Activated T-helper 1 cell treated with anti-CD3 and anti-CD28 coated beads, Interleukin-12 subunit alpha, Interleukin-12 subunit beta, Interleukin-2, Interleukin-4 antibody, amounts not matched to agents 30 ng/mL and 10 ng/mL and 1 ng/mL, durations not matched to agents 14 hours and 24 hours and 36 hours (primary cell): ENCODE data around the gene SLC17A5. TPM values are rescaled to one million over a fixed set of nuclear protein-coding genes. Genes with fewer than 3 reads are reported as not detected.
A peak's percentile ranks its signal among the peaks of the same experiment; 100 is the strongest.

Source experiments
- DNase-seq: peaks from one replicate; pipeline ENCODE4 v3.0.0; 2021; ENCODE audit warnings: low spot score
- H3K27ac Mint-ChIP-seq: one replicate; pipeline ENCODE4 v1.8.0; 2021; ENCODE audit warnings: mild to moderate bottlenecking, mixed read lengths
- H3K27me3 Mint-ChIP-seq: one replicate; pipeline ENCODE4 v1.8.0; 2022; ENCODE audit warnings: mild to moderate bottlenecking, moderate library complexity, mixed read lengths; ENCODE audit not compliant: insufficient read depth
- H3K36me3 Mint-ChIP-seq: one replicate; pipeline ENCODE4 v1.8.0; 2021; ENCODE audit warnings: low read depth, mixed read lengths
- H3K4me1 Mint-ChIP-seq: one replicate; pipeline ENCODE4 v1.8.0; 2021; ENCODE audit warnings: low read depth, mixed read lengths
- H3K4me3 Mint-ChIP-seq: one replicate; pipeline ENCODE4 v1.8.0; 2021; ENCODE audit warnings: mild to moderate bottlenecking, moderate library complexity, mixed read lengths
- H3K9me3 Mint-ChIP-seq: one replicate; pipeline ENCODE4 v1.8.0; 2021; ENCODE audit warnings: mixed read lengths
- intact Hi-C: fragments of 100-400 bp; cut with micrococcal nuclease; formaldehyde crosslinking; loops from one replicate; pipeline ENCODE4 v1.15.1; 2024
- total RNA-seq: library from RNA; stranded (reverse); gene quantifications from 2 replicates; pipeline ENCODE4 v1.2.3, GENCODE V29; 2022

SLC17A5 gene
- total RNA-seq, 1 donor from 2014 or later, result 4.5 TPM

- H3K27ac Mint-ChIP-seq, result no peak overlapping the region
- H3K36me3 Mint-ChIP-seq, result no peaks in the 10 kb centered on the region
- intact Hi-C loops, result no loop called here
- H3K27me3 Mint-ChIP-seq, result no peaks in the 10 kb centered on the region
- DNase-seq, result no peak
- H3K4me3 Mint-ChIP-seq, result no peak overlapping the region
- H3K9me3 Mint-ChIP-seq, result no peaks in the 10 kb centered on the region
- H3K4me1 Mint-ChIP-seq, result peaks cover 25% of the 10 kb centered on the region
These were observed 2.8 kb upstream of the SLC17A5 start for GRCh38 chr6:73656531-73657145.

- Mint-ChIP-seq H3K27ac (no peak overlapping the region), H3K36me3 (peaks cover 2% of the 10 kb centered on the region), H3K9me3 (no peaks in the 10 kb centered on the region), H3K4me1 (peaks cover 25% of the 10 kb centered on the region), H3K4me3 (peak overlapping the region; percentile 73), H3K27me3 (no peaks in the 10 kb centered on the region)
- DNase-seq, result no peak
- intact Hi-C loops, result loop anchor here (2.0 kb wide), 2 partner anchors 393 to 1035 kb away; partner anchors contain the start of gene KHDC1
These were observed 1.6 kb upstream of the SLC17A5 start for GRCh38 chr6:73655341-73655917.

GRCh38 chr6:73652637-73653570 is 888 bp downstream of the SLC17A5 start:
- Mint-ChIP-seq H3K27ac (peak overlapping the region; percentile 89), H3K4me1 (peaks cover 25% of the 10 kb centered on the region), H3K36me3 (peaks cover 7% of the 10 kb centered on the region), H3K27me3 (no peaks in the 10 kb centered on the region), H3K4me3 (peak overlapping the region; percentile 88), H3K9me3 (no peaks in the 10 kb centered on the region)
- intact Hi-C loops, result loop anchor here (1.0 to 5.0 kb wide), 3 partner anchors 192 to 346 kb away; partner anchors contain the start of gene MTO1
- DNase-seq, result peak; percentile 68

DNA sequence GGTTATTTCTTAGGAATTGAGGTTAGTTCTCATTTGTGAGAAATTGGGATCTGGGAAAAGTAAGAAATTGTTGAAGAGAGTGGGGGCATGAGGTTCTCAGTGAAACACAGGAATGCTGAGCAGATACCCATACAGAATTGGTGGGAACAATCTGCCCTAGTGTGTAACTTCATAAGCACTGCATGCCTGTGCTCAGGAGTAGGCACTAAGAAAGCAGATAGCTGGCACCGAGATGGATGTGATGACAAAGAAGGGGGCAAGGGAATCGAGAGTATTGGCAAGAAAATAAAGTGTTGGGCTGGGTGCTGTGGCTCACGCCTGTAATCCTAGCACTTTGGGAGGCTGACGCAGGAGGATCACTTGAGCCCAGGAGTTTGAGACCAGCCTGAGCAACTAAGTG is 4.0 kb downstream of the SLC17A5 start:
- Mint-ChIP-seq H3K9me3 (no peaks in the 10 kb centered on the region), H3K27ac (peak overlapping the region; percentile 40), H3K4me3 (no peak overlapping the region), H3K4me1 (peaks cover 24% of the 10 kb centered on the region), H3K36me3 (peaks cover 10% of the 10 kb centered on the region), H3K27me3 (no peaks in the 10 kb centered on the region)
- intact Hi-C loops, result loop anchor here (5.0 kb wide), 1 partner anchor 342 kb away; no protein-coding TSS in a partner anchor
- DNase-seq, result no peak

- Mint-ChIP-seq H3K9me3 (no peaks in the 10 kb centered on the region), H3K27me3 (no peaks in the 10 kb centered on the region), H3K27ac (no peak overlapping the region), H3K4me3 (no peak overlapping the region), H3K36me3 (peaks cover 10% of the 10 kb centered on the region), H3K4me1 (peaks cover 20% of the 10 kb centered on the region)
- intact Hi-C loops, result no loop called here
- no peak for DNase-seq
These were observed 5.6 kb downstream of the SLC17A5 start for GRCh38 chr6:73648166-73648565.

GRCh38 chr6:73644941-73645591 is 8.7 kb downstream of the SLC17A5 start:
- no peak for DNase-seq
- Mint-ChIP-seq H3K4me1 (peaks cover 12% of the 10 kb centered on the region), H3K27me3 (no peaks in the 10 kb centered on the region), H3K36me3 (peaks cover 12% of the 10 kb centered on the region), H3K9me3 (no peaks in the 10 kb centered on the region), H3K27ac (no peak overlapping the region), H3K4me3 (peak overlapping the region; percentile 78)
- intact Hi-C loops, result no loop called here

DNA sequence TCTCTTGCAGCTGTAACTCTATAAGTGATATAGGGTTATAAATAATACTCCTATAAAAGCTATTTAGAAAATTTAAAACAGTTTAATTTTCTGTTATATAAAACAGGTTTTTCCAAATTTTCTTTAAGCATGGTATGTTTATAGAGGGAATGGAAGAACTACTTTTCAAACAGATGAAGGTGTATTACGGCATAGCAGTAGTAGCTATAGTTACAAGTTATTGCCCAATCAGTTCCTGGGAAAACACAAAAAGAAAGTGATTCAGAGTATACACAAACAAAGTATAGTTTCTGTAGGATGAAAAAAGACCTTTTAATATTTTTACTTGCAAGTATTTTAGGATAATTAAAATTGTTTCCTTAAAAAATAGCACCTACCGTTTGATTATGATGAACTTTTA is 9.8 kb downstream of the SLC17A5 start:
- intact Hi-C loops, result no loop called here
- no peak for DNase-seq
- Mint-ChIP-seq H3K4me3 (no peak overlapping the region), H3K27ac (no peak overlapping the region), H3K4me1 (peaks cover 12% of the 10 kb centered on the region), H3K36me3 (peaks cover 13% of the 10 kb centered on the region), H3K9me3 (no peaks in the 10 kb centered on the region), H3K27me3 (no peaks in the 10 kb centered on the region)

GRCh38 chr6:73642530-73642929 is 11.3 kb downstream of the SLC17A5 start:
- H3K9me3 Mint-ChIP-seq, result no peaks in the 10 kb centered on the region
- no peak for DNase-seq
- no peak overlapping the region for H3K27ac Mint-ChIP-seq
- H3K27me3 Mint-ChIP-seq, result no peaks in the 10 kb centered on the region
- H3K36me3 Mint-ChIP-seq, result peaks cover 15% of the 10 kb centered on the region
- no peak overlapping the region for H3K4me3 Mint-ChIP-seq
- intact Hi-C loops, result no loop called here
- peaks cover 12% of the 10 kb centered on the region for H3K4me1 Mint-ChIP-seq

GRCh38 chr6:73640179-73640750 is 13.5 kb downstream of the SLC17A5 start:
- Mint-ChIP-seq H3K36me3 (peaks cover 14% of the 10 kb centered on the region), H3K4me1 (peaks cover 5% of the 10 kb centered on the region)
- intact Hi-C loops, result no loop called here

GRCh38 chr6:73639040-73639439 is 14.8 kb downstream of the SLC17A5 start:
- Mint-ChIP-seq H3K9me3 (no peaks in the 10 kb centered on the region), H3K36me3 (peaks cover 14% of the 10 kb centered on the region), H3K27me3 (no peaks in the 10 kb centered on the region), H3K4me1 (no peaks in the 10 kb centered on the region), H3K27ac (no peak overlapping the region), H3K4me3 (no peak overlapping the region)
- intact Hi-C loops, result no loop called here
- DNase-seq, result no peak

More at GRCh38 chr6:73640179-73640750, 13.5 kb downstream of the SLC17A5 start:
- H3K4me3 Mint-ChIP-seq, result no peak overlapping the region
- no peak overlapping the region for H3K27ac Mint-ChIP-seq
- H3K9me3 Mint-ChIP-seq, result no peaks in the 10 kb centered on the region
- H3K27me3 Mint-ChIP-seq, result no peaks in the 10 kb centered on the region
- no peak for DNase-seq

DNA sequence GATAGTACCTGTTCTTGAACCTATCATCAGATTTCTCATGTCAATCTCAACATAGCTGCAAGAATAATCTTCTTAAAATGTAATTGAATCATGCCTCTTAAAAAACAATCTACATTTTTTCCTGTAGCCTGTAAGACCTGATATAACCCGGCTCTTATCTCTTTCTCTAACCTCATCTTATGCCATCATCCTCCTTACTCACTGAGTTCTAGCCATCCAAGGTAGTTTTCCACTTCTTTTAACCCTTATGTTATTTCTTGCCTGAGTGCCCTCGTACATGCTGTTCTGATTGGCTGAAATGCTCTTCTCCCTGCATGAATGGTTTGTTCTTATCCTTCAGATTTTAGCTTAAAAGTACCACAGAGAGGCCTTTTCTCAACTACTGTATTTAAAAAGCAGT is 16.4 kb downstream of the SLC17A5 start:
- intact Hi-C loops, result no loop called here
- no peak overlapping the region for H3K4me3 Mint-ChIP-seq
- peaks cover 15% of the 10 kb centered on the region for H3K36me3 Mint-ChIP-seq
- no peaks in the 10 kb centered on the region for H3K27me3 Mint-ChIP-seq
- H3K27ac Mint-ChIP-seq, result no peak overlapping the region
- no peaks in the 10 kb centered on the region for H3K9me3 Mint-ChIP-seq
- DNase-seq, result no peak
- H3K4me1 Mint-ChIP-seq, result no peaks in the 10 kb centered on the region

DNA sequence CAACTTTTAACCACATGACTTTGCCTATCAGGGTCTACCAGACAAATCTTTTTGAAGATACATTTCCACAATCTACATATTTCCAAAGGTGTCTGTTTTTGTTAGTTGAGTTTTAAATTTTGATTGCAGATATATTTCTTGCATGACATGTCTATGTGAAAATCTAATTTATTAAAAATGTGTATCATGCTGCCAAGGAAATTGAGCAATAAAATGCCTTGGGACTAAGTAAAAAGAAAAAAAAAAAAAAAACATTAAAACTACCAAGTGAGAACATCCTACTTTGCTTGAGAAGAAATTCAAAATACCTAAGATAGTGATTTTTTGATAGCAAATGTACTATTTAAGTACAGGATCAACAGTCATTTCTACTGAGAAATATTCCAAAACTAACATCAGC is 17.7 kb downstream of the SLC17A5 start:
- Mint-ChIP-seq H3K4me3 (no peak overlapping the region), H3K4me1 (no peaks in the 10 kb centered on the region), H3K27me3 (no peaks in the 10 kb centered on the region), H3K36me3 (peaks cover 20% of the 10 kb centered on the region), H3K27ac (no peak overlapping the region), H3K9me3 (no peaks in the 10 kb centered on the region)
- no peak for DNase-seq
- intact Hi-C loops, result no loop called here
